K562 (cell line): ENCODE results near the gene TMEM92. TPM values are rescaled to one million over a fixed set of nuclear protein-coding genes. Genes with fewer than 3 reads are reported as not detected.

Experiments
- ATAC-seq: fragments of 200-7000 bp; cut with Tn5 transposase; 3 replicates; pipeline ENCODE4 v1.9.1; 2020; ENCODE audit warnings: moderate library complexity
- BruUV-seq: library from RNA; stranded (reverse); fragments of 400-500 nt; replicated peaks from 2 replicates; lab custom pipeline; 2021; lab: Mats Ljungman, UMichigan
- CTCF ChIA-PET: fragments of 300-600 bp; formaldehyde crosslinking; extraction: SDS; loops from one replicate; lab custom pipeline; 2021; ENCODE audit warnings: low intra/inter-chr PET ratio; lab: Yijun Ruan, JAX
- POLR2A ChIA-PET: fragments of 300-600, 350-650 bp; sonication (Branson Sonifier 250); formaldehyde crosslinking; extraction: SDS; loops from one replicate; lab custom pipeline; 2021; ENCODE audit warnings: antibody characterized with exemption, inconsistent platforms; lab: Yijun Ruan, JAX
- DNase-seq, 4 experiments: peaks; one replicate each; pipeline versions ENCODE4 v3.0.0 to v3.0.0-alpha.2; 2011 to 2018; ENCODE audit warnings: low spot score in 3 of 4, mixed read lengths in 3 of 4; ENCODE audit errors: extremely low read depth in 1 of 4
- FAIRE-seq: peaks from 2 replicates; lab custom pipeline; 2011; peaks lifted over from hg19 to GRCh38; lab: Jason Lieb, UNC
- H2AFZ ChIP-seq: 2 replicates; pipeline ENCODE4 v1.6.0; 2011; ENCODE audit warnings: low read depth, low read length, control low read depth, inconsistent platforms
- H3K27ac ChIP-seq: fragments of 200-600 bp; 3 replicates; pipeline ENCODE4 v1.8.0; 2011; ENCODE audit warnings: low read depth, mild to moderate bottlenecking, control low read depth, inconsistent platforms, low read length, moderate library complexity, mixed read lengths; ENCODE audit errors: extremely low read depth
- H3K27me3 ChIP-seq, 2 experiments: fragments of 300-600 bp in 1 of 2; 2 replicates in 1 of 2; 3 replicates in 1 of 2; pipeline versions ENCODE4 v1.6.0 to v1.8.0; 2011; ENCODE audit warnings: inconsistent platforms in 2 of 2, low read length in 2 of 2, mild to moderate bottlenecking in 1 of 2, mixed read lengths in 1 of 2, moderate library complexity in 1 of 2; ENCODE audit not compliant: control insufficient read depth in 2 of 2, insufficient read depth in 2 of 2
- H3K36me3 ChIP-seq: fragments of 300-600 bp; 3 replicates; pipeline ENCODE4 v1.8.0; 2011; ENCODE audit warnings: mild to moderate bottlenecking, low read length, inconsistent platforms; ENCODE audit not compliant: control insufficient read depth, insufficient read depth
- H3K4me1 ChIP-seq, 2 experiments: fragments of 200-600 bp in 1 of 2; replicated peaks in 1 of 2; 2 replicates in 1 of 2; 3 replicates in 1 of 2; pipeline versions ENCODE4 v1.5.1 to v1.8.0; 2011; ENCODE audit warnings: inconsistent platforms in 2 of 2, low read length in 2 of 2, mild to moderate bottlenecking in 1 of 2, mixed read lengths in 1 of 2, moderate library complexity in 1 of 2; ENCODE audit not compliant: control insufficient read depth in 2 of 2, insufficient read depth in 2 of 2
- H3K4me2 ChIP-seq: 2 replicates; pipeline ENCODE4 v1.6.1; 2011; ENCODE audit warnings: low read length, control low read depth, inconsistent platforms, mixed read lengths; ENCODE audit not compliant: insufficient read depth
- H3K4me3 ChIP-seq: fragments of 200-600 bp; sonication (generic), shearing (Covaris generic); 2 replicates; pipeline ENCODE4 v1.5.1; 2016; ENCODE audit warnings: control low read depth, inconsistent platforms
- H3K79me2 ChIP-seq: fragments of 200-600 bp; 3 replicates; pipeline ENCODE4 v1.8.0; 2011; ENCODE audit warnings: low read length, inconsistent platforms; ENCODE audit not compliant: control insufficient read depth, insufficient read depth
- H3K9ac ChIP-seq, 2 experiments: 2 replicates each; pipeline versions ENCODE4 v1.6.0 to v1.6.1; 2011; ENCODE audit warnings: low read depth in 2 of 2, low read length in 2 of 2, control low read depth in 1 of 2, inconsistent platforms in 1 of 2, mild to moderate bottlenecking in 1 of 2, mixed read lengths in 1 of 2; ENCODE audit not compliant: insufficient read depth in 1 of 2
- H3K9me1 ChIP-seq: one replicate; pipeline ENCODE4 v1.6.0; 2011; ENCODE audit warnings: inconsistent platforms, mild to moderate bottlenecking, low read length, moderate library complexity; ENCODE audit not compliant: control insufficient read depth, insufficient read depth
- H3K9me3 ChIP-seq: replicated peaks from 2 replicates; pipeline ENCODE4 v1.5.1; 2011; ENCODE audit warnings: low read depth, low read length, inconsistent platforms; ENCODE audit not compliant: control insufficient read depth, insufficient read depth
- H4K20me1 ChIP-seq: replicated peaks from 2 replicates; pipeline ENCODE4 v1.6.1; 2011; ENCODE audit warnings: low read length, inconsistent platforms, mixed read lengths; ENCODE audit not compliant: control insufficient read depth, insufficient read depth
- ZFPM2 ChIP-seq: fragments of 250-450 bp; sonication (Bioruptor Pico); IDR thresholded peaks from 2 replicates; pipeline ENCODE4 v1.5.1; 2022; ENCODE audit warnings: mild to moderate bottlenecking
- WGBS: fragments of 100-300 bp; shearing (Covaris generic); methylation state at CpG from one replicate; pipeline ENCODE4 v1.1.6; 2016; ENCODE audit warnings: low coverage, mixed read lengths; ENCODE audit not compliant: insufficient coverage; ENCODE audit errors: missing lambda C conversion rate; 5-methylcytosine and 5-hydroxymethylcytosine counted together
- in situ Hi-C: fragments of 300-500 bp; cut with MboI; formaldehyde crosslinking; loops from 4 replicates; pipeline ENCODE4 v1.15.0; 2018; ENCODE audit warnings: inconsistent platforms, mixed read lengths
- intact Hi-C: fragments of 100-400 bp; cut with micrococcal nuclease; formaldehyde crosslinking; loops from 2 replicates; pipeline ENCODE4 v1.14.2; 2022
- polyA plus RNA-seq, 8 experiments: library from polyadenylated mRNA; depleted of rRNA in 4 of 8; stranded (reverse) in 5 of 8; unstranded in 3 of 8; fragments of >200 nt; fragmentation: Nextera tagmentation in 2 of 8; fragmentation: Illumina TruSeq in 1 of 8; extraction: Ambion mirVana in 2 of 8; extraction: Trizol in 1 of 8; gene quantifications; 2 replicates each; pipeline versions ENCODE4 v1.2.1 to v1.2.3, GENCODE V29; 2011 to 2014; ENCODE audit warnings: inconsistent platforms in 1 of 8, missing spikeins in 1 of 8
- total RNA-seq, 7 experiments: library from RNA; depleted of rRNA in 6 of 7; stranded (reverse); fragments of >200 nt in 6 of 7; fragmentation: Illumina TruSeq in 2 of 7; extraction: Trizol in 2 of 7; gene quantifications; 2 replicates each; pipeline versions ENCODE4 v1.2.1 to v1.2.3, GENCODE V29; 2011 to 2021; ENCODE audit warnings: low replicate concordance in 1 of 7
- TF ChIP-seq, protein P1 (sequence below): sonication (generic); formaldehyde crosslinking; IDR thresholded peaks from 2 replicates; pipeline ENCODE4 v1.8.1; 2023; ENCODE audit warnings: mild to moderate bottlenecking, missing genetic modification reagents

The TMEM92 gene
- total and polyA plus RNA-seq, 9 of the 15 experiments (the other 6 are each of a cell fraction or from before 2014, with no cell fraction given), result 0.14 to 2.1 (median 0.40) TPM

- H3K27ac ChIP-seq, result no peak overlapping the region
- H3K27me3 ChIP-seq, result peaks cover 4 to 42% of the 10 kb centered on the region in 2 experiments; a peak in 4 of 5 replicates
- no peak overlapping the region for H3K4me2 ChIP-seq
- in situ Hi-C loops, result no loop called here
- H3K4me1 ChIP-seq, result peaks cover 8 to 32% of the 10 kb centered on the region in 2 experiments; a peak in 4 of 5 replicates
- no peaks in the 10 kb centered on the region for H3K9me1 ChIP-seq
- WGBS, result 32% methylated on average over 18 of the region's 19 CpGs
- intact Hi-C loops, result no loop called here
- H3K79me2 ChIP-seq, result no peaks in the 10 kb centered on the region
- no TSS peak for BruUV-seq
- H3K36me3 ChIP-seq, result no peaks in the 10 kb centered on the region
- TF ChIP-seq ZFPM2 (CRISPR knock-in tag), result no peak
- TF ChIP-seq, protein P1, sequence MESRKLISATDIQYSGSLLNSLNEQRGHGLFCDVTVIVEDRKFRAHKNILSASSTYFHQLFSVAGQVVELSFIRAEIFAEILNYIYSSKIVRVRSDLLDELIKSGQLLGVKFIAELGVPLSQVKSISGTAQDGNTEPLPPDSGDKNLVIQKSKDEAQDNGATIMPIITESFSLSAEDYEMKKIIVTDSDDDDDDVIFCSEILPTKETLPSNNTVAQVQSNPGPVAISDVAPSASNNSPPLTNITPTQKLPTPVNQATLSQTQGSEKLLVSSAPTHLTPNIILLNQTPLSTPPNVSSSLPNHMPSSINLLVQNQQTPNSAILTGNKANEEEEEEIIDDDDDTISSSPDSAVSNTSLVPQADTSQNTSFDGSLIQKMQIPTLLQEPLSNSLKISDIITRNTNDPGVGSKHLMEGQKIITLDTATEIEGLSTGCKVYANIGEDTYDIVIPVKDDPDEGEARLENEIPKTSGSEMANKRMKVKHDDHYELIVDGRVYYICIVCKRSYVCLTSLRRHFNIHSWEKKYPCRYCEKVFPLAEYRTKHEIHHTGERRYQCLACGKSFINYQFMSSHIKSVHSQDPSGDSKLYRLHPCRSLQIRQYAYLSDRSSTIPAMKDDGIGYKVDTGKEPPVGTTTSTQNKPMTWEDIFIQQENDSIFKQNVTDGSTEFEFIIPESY (CRISPR knock-in tag), result peak; percentile 65; the same call in 1 of the 2 replicates
- TF ChIP-seq, all 486 proteins: peak for 1
- Histone ChIP-seq H2AFZ (no peak overlapping the region), H3K9ac (no peak overlapping the region), H3K4me3 (no peak overlapping the region), H4K20me1 (0 out of 2 replicates have a peak, but pooled peaks cover 4% of the 10 kb centered on the region), H3K9me3 (no peaks in the 10 kb centered on the region)
- POLR2A ChIA-PET, result interaction anchor here (0.7 to 1.0 kb wide), 2 partner anchors 9 to 43 kb away, joined by 3 read pairs; no protein-coding TSS in a partner anchor
- ATAC-seq, result no peak
- CTCF ChIA-PET, result no interaction called here
- FAIRE-seq, result no peak
- DNase-seq, result peak in 3 of 4 experiments; percentile 4 to 10 (median 6)
Observed at GRCh38 chr17:50259477-50260324, 14.6 kb upstream of the TMEM92 start.
